Measurements from ENCODE around the gene ZNF750. TPM values are rescaled to one million over a fixed set of nuclear protein-coding genes. Genes with fewer than 3 reads are reported as not detected.

ZNF750 gene
- total RNA-seq, 6 experiments from 2014 or later: not detected

- peak overlapping the region in 2 of 3 donors; percentile 42 to 45 for H3K27ac ChIP-seq
- H3K9me3 ChIP-seq: no peaks in the 10 kb centered on the region
- H3K27me3 ChIP-seq: no peaks in the 10 kb centered on the region
- H3K36me3 ChIP-seq: no peaks in the 10 kb centered on the region
- 38% methylated on average over 13 of the region's 17 CpGs for WGBS (ENCODE audit: insufficient coverage, low coverage, low lambda C conversion rate, missing lambda C conversion rate)
- ATAC-seq: peak; percentile 79 to 87 (median 84)
- DNase-seq: peak; percentile 81 to 91 (median 87)
- H3K4me3 ChIP-seq: no peak overlapping the region
- peaks cover 0 to 28% (median 10%) of the 10 kb centered on the region in 4 donors for H3K4me1 ChIP-seq
- intact Hi-C loops (cut with DNase I): no loop called here
- no peak for TF ChIP-seq POLR2A (IDR thresholded peaks at IDR 0.05)
- TF ChIP-seq CTCF (IDR thresholded peaks at IDR 0.05): no peak
Observed at GRCh38 chr17:82838386-82839063, 1.3 kb downstream of the ZNF750 start.

GRCh38 chr17:82837586-82838320 is 2.1 kb downstream of the ZNF750 start:
- H3K9me3 ChIP-seq: no peaks in the 10 kb centered on the region
- WGBS (ENCODE audit: insufficient coverage, low coverage, low lambda C conversion rate, missing lambda C conversion rate): 28% methylated on average over 10 of the region's 13 CpGs
- no peaks in the 10 kb centered on the region for H3K27me3 ChIP-seq
- intact Hi-C loops (cut with DNase I): no loop called here
- peak overlapping the region in 2 of 3 donors; percentile 42 to 45 for H3K27ac ChIP-seq
- peak; percentile 54 to 67 (median 58) for ATAC-seq
- no peaks in the 10 kb centered on the region for H3K36me3 ChIP-seq
- TF ChIP-seq POLR2A (IDR thresholded peaks at IDR 0.05): no peak
- TF ChIP-seq CTCF (IDR thresholded peaks at IDR 0.05): no peak
- peaks cover 0 to 28% (median 10%) of the 10 kb centered on the region in 4 donors for H3K4me1 ChIP-seq
- peak in 1 of 3 donors; percentile 15 for DNase-seq
- no peak overlapping the region for H3K4me3 ChIP-seq

GRCh38 chr17:82836823-82837357 is 2.9 kb downstream of the ZNF750 start:
- TF ChIP-seq CTCF (IDR thresholded peaks at IDR 0.05) (peak in 2 of 4 donors; percentile 16 to 31), POLR2A (IDR thresholded peaks at IDR 0.05) (peak; percentile 29)
- DNase-seq: peak in 2 of 3 donors; percentile 13 to 62
- ATAC-seq: peak; percentile 49 to 69 (median 62)

GRCh38 chr17:82835766-82836512 is 3.9 kb downstream of the ZNF750 start:
- intact Hi-C loops (cut with DNase I): no loop called here
- Histone ChIP-seq H3K4me1 (peaks cover 0 to 28% (median 10%) of the 10 kb centered on the region in 4 donors), H3K27ac (no peak overlapping the region), H3K27me3 (no peaks in the 10 kb centered on the region), H3K9me3 (no peaks in the 10 kb centered on the region), H3K4me3 (no peak overlapping the region), H3K36me3 (no peaks in the 10 kb centered on the region)
- 93% methylated on average over 12 of the region's 28 CpGs for WGBS (ENCODE audit: insufficient coverage, low coverage, low lambda C conversion rate, missing lambda C conversion rate)
- ATAC-seq (no peak), DNase-seq (peak in 1 of 3 donors; percentile 12)
- no peak for TF ChIP-seq CTCF (IDR thresholded peaks at IDR 0.05)
- TF ChIP-seq POLR2A (IDR thresholded peaks at IDR 0.05): no peak

More at GRCh38 chr17:82836823-82837357, 2.9 kb downstream of the ZNF750 start:
- H3K27ac ChIP-seq: peak overlapping the region in 2 of 3 donors; percentile 42 to 45
- H3K36me3 ChIP-seq: no peaks in the 10 kb centered on the region
- intact Hi-C loops (cut with DNase I): no loop called here
- 20% methylated on average over 12 of the region's 12 CpGs for WGBS (ENCODE audit: insufficient coverage, low coverage, low lambda C conversion rate, missing lambda C conversion rate)
- no peak overlapping the region for H3K4me3 ChIP-seq
- no peaks in the 10 kb centered on the region for H3K9me3 ChIP-seq
- peaks cover 0 to 28% (median 10%) of the 10 kb centered on the region in 4 donors for H3K4me1 ChIP-seq
- no peaks in the 10 kb centered on the region for H3K27me3 ChIP-seq
